Liver (tissue), 9 donors: ENCODE data around the gene POLN. TPM values are rescaled to one million over a fixed set of nuclear protein-coding genes. Genes with fewer than 3 reads are reported as not detected.

Experiments used
- DNase-seq: peaks from one replicate; pipeline ENCODE4 v3.0.0-alpha.2; 2017; ENCODE audit warnings: low spot score
- H3K27ac ChIP-seq, 2 donors: one replicate each; pipeline ENCODE4 v1.7.0; 2013; ENCODE audit warnings: inconsistent platforms in 2 of 2, low read length in 2 of 2, control low read depth in 1 of 2, low read depth in 1 of 2, mild to moderate bottlenecking in 1 of 2
- H3K27me3 ChIP-seq, 4 donors: one replicate each; pipeline versions ENCODE4 v1.6.1 to v1.7.0; 2013; ENCODE audit warnings: low read length in 3 of 4, inconsistent platforms in 1 of 4, mild to moderate bottlenecking in 1 of 4, moderate library complexity in 1 of 4; ENCODE audit not compliant: control insufficient read depth in 4 of 4, insufficient read depth in 4 of 4
- H3K36me3 ChIP-seq, 4 donors: one replicate each; pipeline versions ENCODE4 v1.6.1 to v1.7.0; 2013; ENCODE audit warnings: low read length in 3 of 4, mild to moderate bottlenecking in 3 of 4, low read depth in 1 of 4, moderate library complexity in 1 of 4; ENCODE audit not compliant: control insufficient read depth in 4 of 4, insufficient read depth in 3 of 4
- H3K4me1 ChIP-seq, 4 donors: one replicate each; pipeline versions ENCODE4 v1.6.1 to v1.7.0; 2013; ENCODE audit warnings: low read length in 3 of 4, mild to moderate bottlenecking in 3 of 4, moderate library complexity in 1 of 4; ENCODE audit not compliant: control insufficient read depth in 4 of 4, insufficient read depth in 4 of 4
- H3K4me3 ChIP-seq, 3 donors: one replicate each; pipeline versions ENCODE4 v1.6.1 to v1.7.0; 2013; ENCODE audit warnings: low read length in 3 of 3, control low read depth in 1 of 3, low read depth in 1 of 3, mild to moderate bottlenecking in 1 of 3
- H3K9ac ChIP-seq, 2 donors: one replicate each; pipeline ENCODE4 v1.7.0; 2013; ENCODE audit warnings: low read length in 2 of 2, mild to moderate bottlenecking in 2 of 2, moderate library complexity in 2 of 2, control low read depth in 1 of 2, low read depth in 1 of 2
- H3K9me3 ChIP-seq, 4 donors: one replicate each; pipeline versions ENCODE4 v1.6.1 to v1.7.0; 2013; ENCODE audit warnings: low read length in 3 of 4; ENCODE audit not compliant: control insufficient read depth in 4 of 4
- ATF3 ChIP-seq: IDR thresholded peaks from 2 replicates; pipeline ENCODE4 v1.6.1; 2016; ENCODE audit warnings: antibody characterized with exemption
- CTCF ChIP-seq: fragments of 150-350 bp; IDR thresholded peaks from 2 replicates; pipeline ENCODE4 v1.5.1; 2017; ENCODE audit warnings: improper control_type of control experiment, low read depth, low read length; ENCODE audit not compliant: missing input control
- FOXA1 ChIP-seq: IDR thresholded peaks from 2 replicates; pipeline ENCODE4 v1.6.1; 2016; ENCODE audit warnings: antibody characterized with exemption
- FOXA2 ChIP-seq: IDR thresholded peaks from 2 replicates; pipeline ENCODE4 v1.6.1; 2016; ENCODE audit warnings: antibody characterized with exemption
- GABPA ChIP-seq, 2 donors: IDR thresholded peaks in 1 of 2; conservative IDR thresholded peaks in 1 of 2; 2 replicates each; pipeline ENCODE4 v1.6.1; 2016; ENCODE audit warnings: antibody characterized with exemption in 2 of 2, mild to moderate bottlenecking in 1 of 2, moderate library complexity in 1 of 2
- HNF4A ChIP-seq, 2 donors: conservative IDR thresholded peaks; 2 replicates each; pipeline ENCODE4 v1.6.1; 2016; ENCODE audit warnings: antibody characterized with exemption in 2 of 2, mild to moderate bottlenecking in 2 of 2
- JUND ChIP-seq, 2 donors: IDR thresholded peaks; 2 replicates each; pipeline ENCODE4 v1.6.1; 2016; ENCODE audit warnings: antibody characterized with exemption in 2 of 2
- NR2F2 ChIP-seq: IDR thresholded peaks from 2 replicates; pipeline ENCODE4 v1.6.1; 2016; ENCODE audit warnings: antibody characterized with exemption
- RAD21 ChIP-seq, 2 donors: IDR thresholded peaks; 2 replicates each; pipeline ENCODE4 v1.6.1; 2016; ENCODE audit warnings: antibody characterized with exemption in 2 of 2, mild to moderate bottlenecking in 2 of 2
- REST ChIP-seq: IDR thresholded peaks from 2 replicates; pipeline ENCODE4 v1.6.1; 2016; ENCODE audit warnings: antibody characterized with exemption, mild to moderate bottlenecking
- SP1 ChIP-seq: IDR thresholded peaks from 2 replicates; pipeline ENCODE4 v1.6.1; 2018; ENCODE audit warnings: antibody characterized with exemption, mild to moderate bottlenecking
- TAF1 ChIP-seq: conservative IDR thresholded peaks from 2 replicates; pipeline ENCODE4 v1.6.1; 2016; ENCODE audit warnings: antibody characterized with exemption, mild to moderate bottlenecking
- YY1 ChIP-seq: IDR thresholded peaks from 2 replicates; pipeline ENCODE4 v1.6.1; 2016; ENCODE audit warnings: antibody characterized with exemption, mild to moderate bottlenecking
- WGBS: extraction: QIAGEN DNeasy Blood & Tissue Kit; methylation state at CpG from one replicate; pipeline ENCODE4 v1.1.7; 2013; 5-methylcytosine and 5-hydroxymethylcytosine counted together
- polyA plus RNA-seq, 2 donors: library from polyadenylated mRNA; stranded (reverse) in 1 of 2; unstranded in 1 of 2; fragments of 200-250 nt in 1 of 2; fragments of >200 nt in 1 of 2; fragmentation: Nextera tagmentation in 1 of 2; extraction: Ambion mirVana in 1 of 2; gene quantifications; one replicate each; pipeline versions ENCODE4 v1.2.1 to v1.2.3, GENCODE V29; 2013 to 2015
- total RNA-seq, 2 donors: library from RNA; depleted of rRNA; stranded (reverse); fragments of >200 nt; gene quantifications; one replicate each; pipeline ENCODE4 v1.2.3, GENCODE V29; 2014
- TF ChIP-seq, protein P1 (sequence below): IDR thresholded peaks from 2 replicates; pipeline ENCODE4 v1.6.1; 2016; ENCODE audit warnings: antibody characterized with exemption
- donor health status: healthy.
- donor health status: healthy.
- donor health status: healthy.
- donor health status: healthy.
- donor health status: healthy.

The POLN gene
- total RNA-seq = 1 to 10 TPM; 1.6 to 2.3 TPM
- 1 to 10 TPM in 1 of 2 donors, under 1 TPM in 1; 0.44 to 1.3 TPM for polyA plus RNA-seq

GRCh38 chr4:2241410-2242353 is at the start of gene POLN, which contains the start of gene HAUS3:
TSS of gene POLN (minus strand) at chr4:2242121. CDS start at chr4:2229231, 12,890 bp downstream.
TSS of gene HAUS3 (minus strand) at chr4:2242121. CDS start at chr4:2240946, 1,175 bp downstream.
- Histone ChIP-seq H3K9ac (peak within 1 kb of the TSS; percentile 75 to 86), H3K4me1 (peaks cover 4 to 26% (median 22%) of the 10 kb centered on the region in 4 donors), H3K9me3 (no peaks in the 10 kb centered on the region), H3K36me3 (no peaks in the 10 kb centered on the region), H3K27ac (peak within 1 kb of the TSS; percentile 65 to 67), H3K4me3 (peak within 1 kb of the TSS; percentile 84 to 94 (median 93)), H3K27me3 (no peaks in the 10 kb centered on the region)
- no peak for TF ChIP-seq FOXA2
- TF ChIP-seq REST = peak; percentile 41
- no peak for TF ChIP-seq HNF4A (conservative IDR thresholded peaks at IDR 0.05)
- TF ChIP-seq CTCF = peak; percentile 1
- peak in 1 of 2 donors; percentile 67 for TF ChIP-seq GABPA (IDR thresholded peaks at IDR 0.05 in 1 of 2, conservative IDR thresholded peaks at IDR 0.05 in 1 of 2)
- no peak for TF ChIP-seq NR2F2
- TF ChIP-seq, protein P1, sequence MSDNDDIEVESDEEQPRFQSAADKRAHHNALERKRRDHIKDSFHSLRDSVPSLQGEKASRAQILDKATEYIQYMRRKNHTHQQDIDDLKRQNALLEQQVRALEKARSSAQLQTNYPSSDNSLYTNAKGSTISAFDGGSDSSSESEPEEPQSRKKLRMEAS = no peak
- no peak for TF ChIP-seq JUND (IDR thresholded peaks at IDR 0.05)
- TF ChIP-seq ATF3 = no peak
- TF ChIP-seq TAF1 = no peak
- peak; percentile 30 for TF ChIP-seq FOXA1
- TF ChIP-seq SP1 = peak; percentile 59
- TF ChIP-seq RAD21 (IDR thresholded peaks at IDR 0.05) = peak; percentile 19 to 42
- TF ChIP-seq YY1 = peak; percentile 37
- WGBS = under 1% methylated on average over 88 of the region's 88 CpGs
- peak; percentile 99 for DNase-seq
